NB4 (cell line): ENCODE data around the gene NUB1.

Source experiments
- CTCF ChIP-seq: IDR thresholded peaks from one replicate; pipeline ENCODE4 v1.5.1; 2012; ENCODE audit warnings: low read depth, low read length
- MAX ChIP-seq: IDR thresholded peaks from 2 replicates; pipeline ENCODE4 v1.6.1; 2011; ENCODE audit warnings: low read depth, low read length
- POLR2A ChIP-seq: IDR thresholded peaks from 2 replicates; pipeline ENCODE4 v1.6.1; 2011; ENCODE audit warnings: mild to moderate bottlenecking; ENCODE audit not compliant: insufficient read length; ENCODE audit errors: extremely low read depth

- TF ChIP-seq MAX (no peak), POLR2A (no peak), CTCF (no peak)
These were observed 7.9 kb downstream of the NUB1 start for GRCh38 chr7:151349507-151349853.
